LNCaP clone FGC (cell line): Measurements from ENCODE around the gene BCL2.

Experiments used
- DNase-seq: peaks from one replicate; pipeline ENCODE4 v3.0.0-alpha.2; 2011; ENCODE audit warnings: low read depth
- H3K4me3 ChIP-seq: 2 replicates; pipeline ENCODE4 v1.5.1; 2011; ENCODE audit warnings: mild to moderate bottlenecking, low read depth, low read length, control low read depth
- CTCF ChIP-seq: IDR thresholded peaks from 2 replicates; pipeline ENCODE4 v1.5.1; 2012; ENCODE audit warnings: mild to moderate bottlenecking; ENCODE audit not compliant: control insufficient read depth, insufficient read depth; ENCODE audit errors: extremely low read depth

BCL2 gene

GRCh38 chr18:63342206-63342605, 22.6 kb upstream of the BCL2 start:
- no peak overlapping the region for H3K4me3 ChIP-seq
- peak; percentile 51 for TF ChIP-seq CTCF
- no peak for DNase-seq

GRCh38 chr18:63339920-63340484, 20.4 kb upstream of the BCL2 start:
- peak; percentile 41 for TF ChIP-seq CTCF
- DNase-seq: no peak
- H3K4me3 ChIP-seq: no peak overlapping the region

GRCh38 chr18:63336366-63337099, 17.0 kb upstream of the BCL2 start:
- DNase-seq: no peak
- TF ChIP-seq CTCF: no peak
- no peak overlapping the region for H3K4me3 ChIP-seq

GRCh38 chr18:63331105-63331504, 11.5 kb upstream of the BCL2 start:
- TF ChIP-seq CTCF: no peak

GRCh38 chr18:63329431-63330145, 10.0 kb upstream of the BCL2 start:
- no peak for TF ChIP-seq CTCF
- H3K4me3 ChIP-seq: no peak overlapping the region
- DNase-seq: no peak

More at GRCh38 chr18:63331105-63331504, 11.5 kb upstream of the BCL2 start:
- no peak overlapping the region for H3K4me3 ChIP-seq
- DNase-seq: no peak

GRCh38 chr18:63326011-63326410, 6.4 kb upstream of the BCL2 start:
- no peak for DNase-seq
- H3K4me3 ChIP-seq: no peak overlapping the region
- TF ChIP-seq CTCF: no peak
